NCI-H1417 (cell line): ENCODE results near the gene ADAM11.
"Not testable (repeated sequence)": the region's sequence is repeated elsewhere in the genome, so short reads cannot be mapped to it uniquely, and the experiment has no call there.

Source experiments
- DNase-seq, 3 experiments: peaks; one replicate each; lab custom pipeline; 2025; lab: John Stamatoyannopoulos, UW

The ADAM11 gene

DNA sequence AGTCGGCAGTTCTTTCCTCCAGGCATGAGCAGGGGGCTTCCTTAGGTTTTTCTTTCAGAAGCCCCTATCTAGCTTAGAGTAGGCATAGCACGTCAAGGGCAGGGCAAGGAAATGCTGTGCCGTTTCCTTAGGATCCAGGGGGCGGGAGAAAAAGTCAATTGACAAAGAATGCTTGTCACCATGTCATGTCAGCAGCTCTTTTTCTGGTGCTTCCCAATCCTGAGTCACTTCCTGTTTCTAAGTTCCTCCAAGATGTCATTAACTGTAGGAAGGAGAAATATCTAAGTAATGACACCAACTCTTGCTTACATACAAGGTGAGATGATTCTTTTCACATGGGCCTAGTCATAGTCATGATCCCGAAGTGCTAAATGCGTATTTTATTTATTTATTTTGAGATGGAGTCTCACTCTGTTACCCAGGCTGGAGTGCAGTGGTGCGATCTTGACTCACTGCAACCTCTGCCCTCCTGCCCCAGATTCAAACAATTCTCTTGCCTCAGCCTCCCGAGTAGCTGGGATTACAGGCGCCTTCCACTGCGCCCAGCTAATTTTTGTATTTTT, 36.1 kb downstream of the ADAM11 start:
- no peak for DNase-seq

DNA sequence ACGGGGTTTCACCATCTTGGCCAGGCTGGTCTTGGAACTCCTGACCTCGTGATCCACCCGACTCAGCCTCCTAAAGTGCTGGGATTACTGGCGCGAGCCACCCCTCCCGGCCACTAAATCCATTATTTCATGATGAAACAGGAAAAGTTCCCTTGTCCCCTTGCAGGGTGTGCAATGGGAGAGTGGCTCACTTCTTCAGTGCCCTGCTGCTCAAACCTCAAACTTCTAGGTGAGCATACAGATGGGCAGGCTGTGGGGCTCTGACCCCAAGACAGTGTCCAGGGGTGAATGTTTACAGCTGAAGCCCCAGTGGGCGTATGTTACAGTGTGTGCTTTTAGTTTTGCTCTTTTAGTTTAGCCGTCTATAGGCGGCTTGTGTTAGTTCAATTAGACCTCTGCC, 36.6 kb downstream of the ADAM11 start:
- DNase-seq: no peak

DNA sequence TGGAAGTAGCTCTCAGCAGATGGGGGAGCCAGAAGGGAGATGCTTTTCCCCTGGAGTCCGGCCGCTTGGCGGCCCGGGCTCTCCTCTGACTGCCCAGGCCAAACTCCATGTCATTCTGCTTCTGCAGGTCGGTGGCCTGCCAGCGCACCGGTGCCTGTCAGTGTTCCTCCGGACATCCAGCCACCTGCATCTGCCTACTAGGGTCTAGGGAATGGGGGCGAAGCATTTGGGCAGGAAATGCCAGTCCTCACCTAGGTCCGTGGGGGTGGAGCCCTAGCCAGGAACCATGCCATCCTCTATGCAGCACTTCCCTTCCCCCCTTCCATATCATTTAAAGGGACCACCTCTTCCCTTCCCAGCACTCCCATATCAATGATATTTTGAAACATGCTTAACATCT, 37.1 kb downstream of the ADAM11 start:
- DNase-seq: no peak

DNA sequence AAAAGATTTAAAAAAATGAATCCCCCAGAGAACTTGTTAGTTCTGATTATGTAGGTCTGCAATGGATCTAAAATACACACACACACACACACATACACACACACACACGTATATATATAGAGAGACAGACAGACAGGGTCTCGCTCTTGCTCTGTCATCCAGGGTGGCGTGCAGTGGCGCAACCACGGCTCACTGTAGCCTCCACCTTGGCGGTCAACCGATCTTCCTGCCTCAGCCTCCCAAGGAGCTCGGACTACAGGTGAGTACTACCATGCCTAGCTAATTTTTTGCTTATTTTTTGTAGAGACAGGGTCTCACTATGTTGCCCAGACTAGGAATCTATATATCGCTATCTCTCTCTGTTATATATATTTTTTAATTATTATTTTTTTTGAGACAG, 37.9 kb downstream of the ADAM11 start:
- no peak for DNase-seq

DNA sequence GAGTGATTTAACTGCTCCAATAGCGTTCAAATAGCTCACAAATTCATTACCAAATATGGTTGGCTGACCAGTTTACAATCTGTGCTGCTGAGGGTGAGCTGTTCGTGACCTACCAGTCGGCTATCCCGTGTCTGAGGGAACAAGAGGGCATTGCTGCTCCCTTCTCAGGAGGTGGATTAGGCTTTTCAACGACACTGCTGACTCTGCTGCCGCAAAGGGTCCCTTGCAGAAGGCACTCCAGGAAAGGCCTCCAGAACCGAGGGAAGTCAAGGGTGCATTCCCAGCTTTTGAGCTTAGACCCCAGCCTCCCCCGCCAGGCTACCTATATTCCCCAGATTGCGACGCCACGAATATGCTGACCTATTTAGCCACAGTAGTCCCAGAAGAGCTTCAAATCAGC, 39.0 kb downstream of the ADAM11 start:
- DNase-seq: no peak

DNA sequence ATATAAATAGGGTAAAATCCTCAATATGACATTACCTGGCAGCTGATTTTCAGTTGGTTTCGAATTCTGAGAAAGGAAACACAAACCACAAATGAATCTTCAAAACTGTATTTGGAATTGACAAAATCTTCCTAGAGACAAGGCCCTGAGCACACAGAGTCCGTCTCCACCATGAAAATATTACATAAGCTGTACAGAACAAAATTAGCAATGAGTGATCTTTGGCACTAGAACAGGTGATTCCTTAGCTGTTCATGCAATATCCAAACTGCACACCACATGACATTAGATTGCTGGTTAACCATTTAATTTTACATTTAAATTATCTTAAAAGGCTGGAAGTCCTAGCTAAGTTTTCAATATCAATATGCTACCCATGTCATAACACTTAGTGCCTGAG, 39.6 kb downstream of the ADAM11 start:
- no peak for DNase-seq

DNA sequence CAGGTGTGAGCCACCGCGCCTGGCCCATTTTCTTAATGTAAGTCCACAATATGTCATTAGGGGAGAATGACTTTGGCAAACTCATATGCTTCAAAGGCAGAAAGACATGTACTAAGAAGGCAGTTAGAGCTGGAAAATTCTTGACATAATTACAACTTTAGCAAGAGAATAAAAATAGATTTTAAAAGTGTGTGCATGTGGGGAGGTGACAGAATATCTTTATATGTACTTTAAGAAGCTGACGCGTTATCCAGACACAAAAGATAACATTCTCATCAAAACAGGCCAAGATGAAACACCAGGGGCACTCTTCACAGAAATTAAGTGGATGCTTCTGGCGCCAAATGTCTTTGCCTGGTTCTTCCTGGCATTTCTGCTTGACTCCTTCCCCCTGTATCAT, 43.1 kb downstream of the ADAM11 start:
- DNase-seq: no peak

DNA sequence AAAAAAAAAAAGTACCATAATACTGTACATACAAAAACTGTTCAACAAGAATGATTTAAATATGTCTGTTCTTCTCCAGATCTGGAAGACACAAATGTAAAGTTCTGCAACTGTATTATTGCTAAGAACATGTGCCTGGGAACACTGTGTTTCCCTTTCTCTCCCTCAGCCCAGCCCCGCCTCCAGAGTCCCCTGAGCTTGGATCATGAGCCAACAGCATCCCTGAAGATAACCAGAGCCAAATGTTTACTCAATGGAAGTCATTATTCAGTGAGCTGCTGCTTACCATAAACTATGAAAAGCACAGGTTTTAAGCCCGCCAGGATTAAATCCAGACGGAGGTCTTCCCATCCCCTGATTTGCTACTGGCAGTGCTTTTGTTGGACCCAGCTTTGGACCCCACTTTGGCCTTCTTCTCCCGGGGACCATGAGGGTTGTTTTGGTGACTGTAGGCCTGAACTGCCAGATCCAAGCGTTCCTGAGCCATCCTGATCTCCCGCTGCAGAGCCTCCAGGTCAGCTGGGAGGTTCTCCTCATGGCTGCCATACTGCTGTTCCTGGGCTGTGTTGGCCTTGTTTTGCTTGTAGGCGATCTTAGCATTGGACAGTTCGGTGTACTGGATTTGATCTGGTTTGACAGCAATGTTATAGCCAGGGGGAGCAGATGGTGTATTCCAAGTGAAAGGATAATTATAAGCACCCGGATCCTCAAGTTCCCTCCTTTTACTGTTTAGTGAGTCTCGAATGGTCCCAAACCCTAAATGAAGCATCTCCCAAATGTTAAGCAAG, 45.7 kb downstream of the ADAM11 start:
- DNase-seq: no peak

DNA sequence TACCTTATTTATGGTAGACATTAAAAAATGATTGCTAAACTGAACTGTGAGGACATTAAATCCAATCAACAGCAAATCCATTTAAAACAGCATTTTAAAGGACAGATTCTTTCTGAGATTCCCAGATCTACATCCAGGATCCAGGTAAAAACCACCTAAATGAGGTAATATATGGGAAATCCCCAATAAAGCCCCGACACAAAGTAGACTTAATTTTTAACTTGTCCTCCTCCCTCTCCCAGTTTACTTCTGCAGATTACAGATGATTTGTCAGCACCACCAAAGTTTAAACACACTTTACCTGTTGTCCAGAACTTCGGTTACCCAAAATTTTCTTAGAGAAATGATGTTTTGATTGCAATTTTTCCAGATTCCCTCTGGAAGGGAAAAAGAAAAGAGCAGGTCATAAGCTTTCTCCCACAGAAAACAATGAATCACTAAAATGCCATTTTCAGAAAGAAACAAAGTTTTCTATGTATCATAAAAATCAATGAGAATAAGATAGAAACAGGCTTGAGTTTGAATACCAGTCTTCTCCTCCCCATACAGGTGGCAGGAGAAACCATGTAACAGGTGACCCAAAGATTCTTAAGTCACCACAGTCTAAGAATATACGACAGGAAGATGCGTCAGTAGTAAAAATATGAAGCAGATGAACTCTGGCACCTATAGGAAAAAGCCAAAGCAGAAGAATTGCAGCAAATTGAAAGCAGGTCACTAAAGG, 48.5 kb downstream of the ADAM11 start:
- DNase-seq: no peak

DNA sequence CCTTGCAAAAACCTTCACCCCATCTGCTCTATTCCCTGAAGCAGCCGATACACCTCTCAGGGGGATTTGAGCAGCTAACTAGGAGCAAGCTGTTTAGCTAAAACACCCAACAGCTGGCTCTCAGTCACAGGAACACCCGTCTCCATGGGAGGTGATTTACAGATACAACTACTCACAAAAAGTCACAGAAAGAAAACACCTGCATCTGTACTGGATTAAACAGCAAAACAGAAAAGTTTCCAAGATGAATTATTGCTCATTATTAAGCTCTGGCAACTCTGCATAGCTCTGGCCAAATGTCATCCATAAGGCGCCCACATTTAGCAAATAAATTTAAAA, 49.0 kb downstream of the ADAM11 start:
- peak in 1 of 3 experiments; percentile 18 for DNase-seq

DNA sequence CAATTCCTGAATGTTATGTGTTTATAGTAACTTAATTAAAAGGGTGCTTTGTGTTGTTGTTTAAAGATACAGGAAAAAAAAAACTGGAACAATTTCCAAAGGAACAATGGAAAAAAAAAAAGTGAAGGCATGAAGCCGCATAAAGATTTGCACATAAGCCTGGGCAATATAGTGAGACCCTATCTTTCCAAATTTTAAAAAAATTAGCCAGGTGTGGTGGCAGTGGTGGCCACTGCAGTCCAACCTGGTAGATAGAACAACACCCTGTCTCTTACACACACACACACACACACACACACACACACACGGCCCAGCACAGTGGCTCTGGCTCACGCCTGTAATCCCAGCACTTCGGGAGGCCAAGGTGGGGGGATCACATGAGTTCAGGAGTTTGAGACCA, 49.4 kb downstream of the ADAM11 start:
- no peak for DNase-seq

DNA sequence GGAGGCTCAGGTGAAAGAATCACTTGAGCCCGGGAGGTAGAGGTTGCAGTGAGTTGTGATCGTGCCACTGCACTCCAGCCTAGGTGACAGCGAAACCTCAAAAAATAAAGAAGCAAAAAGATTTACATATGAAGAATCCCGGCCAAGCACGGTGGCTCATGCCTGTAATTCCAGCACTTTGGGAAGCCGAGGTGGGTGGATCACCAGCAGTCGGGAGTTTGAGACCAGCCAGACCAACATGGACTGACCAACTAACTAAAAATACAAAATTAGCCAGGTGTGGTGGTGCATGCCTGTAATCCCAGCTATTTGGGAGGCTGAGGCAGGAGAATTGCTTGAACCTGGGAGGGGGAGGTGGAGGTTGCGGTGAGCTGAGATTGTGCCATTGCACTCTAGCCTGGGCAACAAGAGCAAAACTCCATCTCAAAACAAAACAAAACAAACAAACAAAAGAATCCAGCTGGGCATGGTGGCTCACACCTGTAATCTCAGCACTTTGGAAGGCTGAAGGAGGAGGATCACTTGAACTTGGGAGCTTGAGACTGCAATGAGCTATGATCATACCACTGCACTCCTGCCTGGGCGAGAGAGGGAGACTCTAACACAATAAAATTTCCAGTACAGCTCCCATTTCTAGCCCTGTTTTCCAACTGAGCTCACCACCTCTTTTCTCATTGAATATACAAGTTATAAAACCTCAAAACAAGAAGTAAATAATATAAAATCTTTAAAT, 50.0 kb downstream of the ADAM11 start:
- not testable (repeated sequence) for DNase-seq

DNA sequence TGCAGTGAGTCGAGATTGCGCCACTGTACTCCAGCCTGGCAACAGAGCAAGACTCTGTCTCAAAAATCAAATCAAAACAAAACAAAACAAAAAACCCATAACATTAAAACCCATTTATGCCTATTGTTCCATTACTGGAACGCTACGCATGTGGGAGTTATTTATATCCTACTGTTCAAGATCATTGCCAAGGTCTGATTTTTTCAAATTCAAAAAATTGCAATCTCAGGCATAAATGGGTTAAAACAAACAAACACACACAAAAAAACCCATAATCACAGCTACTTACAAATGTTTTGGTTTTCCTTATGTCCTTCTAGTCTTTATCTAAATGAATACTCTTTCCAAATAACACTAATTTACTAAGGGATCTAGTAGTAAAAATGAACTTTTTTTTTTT, 53.5 kb downstream of the ADAM11 start:
- DNase-seq: no peak

DNA sequence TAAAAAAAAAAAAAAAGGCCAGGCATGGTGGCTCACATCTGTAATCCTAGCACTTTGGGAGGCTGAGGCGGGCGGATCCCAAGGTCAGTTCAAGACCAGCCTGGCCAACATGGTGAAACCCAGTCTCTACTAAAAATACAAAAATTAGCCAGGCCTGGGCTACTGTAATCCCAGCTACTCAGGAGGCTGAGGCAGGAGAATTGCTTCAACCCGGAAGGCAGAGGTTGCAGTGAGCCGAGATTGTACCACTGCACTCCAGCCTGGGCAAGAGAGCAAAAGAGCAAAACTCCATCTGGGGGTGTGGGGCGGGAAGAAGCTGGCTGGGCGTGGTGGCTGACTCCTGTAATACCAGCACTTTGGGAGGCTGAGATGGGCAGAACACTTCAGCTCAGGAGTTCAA, 59.7 kb downstream of the ADAM11 start:
- DNase-seq: not testable (repeated sequence)

DNA sequence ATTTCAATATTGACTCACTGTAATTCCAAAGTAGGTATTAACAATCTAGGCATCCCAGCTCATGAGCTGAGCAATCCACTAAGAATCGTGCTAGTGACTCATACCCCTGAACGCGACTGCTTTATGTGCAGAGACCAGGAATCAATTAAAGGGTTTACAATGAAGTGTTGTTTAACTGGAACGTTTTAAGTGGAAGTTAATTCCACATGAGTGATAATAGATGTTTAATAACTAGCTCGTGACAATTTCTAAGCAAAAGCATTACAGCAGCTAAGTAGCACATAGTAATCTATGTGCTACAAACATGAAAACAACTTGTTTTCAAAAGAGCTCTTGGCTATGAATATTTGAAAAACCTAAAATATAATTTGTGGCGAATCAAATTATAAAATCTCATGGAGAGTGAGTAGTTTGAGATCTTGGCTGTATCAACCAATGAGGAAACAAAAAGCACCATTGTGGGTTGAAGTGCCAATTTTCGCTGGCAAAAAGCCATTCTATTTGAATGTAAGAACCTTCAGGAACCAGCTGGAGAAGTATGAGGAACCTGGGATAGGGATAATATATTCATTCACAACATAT, 61.9 kb downstream of the ADAM11 start:
- peak; percentile 82 to 98 (median 84) for DNase-seq

DNA sequence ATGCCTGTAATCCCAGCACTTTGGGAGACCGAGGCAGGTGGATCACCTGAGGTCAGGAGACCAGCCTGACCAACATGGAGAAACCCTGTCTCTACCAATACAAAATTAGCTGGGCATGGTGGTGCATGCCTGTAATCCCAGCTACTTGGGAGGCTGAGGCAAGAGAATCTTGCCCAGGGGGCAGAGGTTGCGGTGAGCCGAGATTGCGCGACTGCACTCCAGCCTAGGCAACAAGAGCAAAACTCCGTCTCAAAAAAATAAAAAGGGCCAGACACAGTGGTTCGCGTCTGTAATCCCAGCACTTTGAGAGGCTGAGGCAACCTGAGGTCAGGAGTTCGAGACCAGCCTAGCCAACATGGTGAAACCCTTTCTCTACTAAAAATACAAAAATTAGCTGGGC, 66.4 kb downstream of the ADAM11 start:
- DNase-seq: not testable (repeated sequence)

DNA sequence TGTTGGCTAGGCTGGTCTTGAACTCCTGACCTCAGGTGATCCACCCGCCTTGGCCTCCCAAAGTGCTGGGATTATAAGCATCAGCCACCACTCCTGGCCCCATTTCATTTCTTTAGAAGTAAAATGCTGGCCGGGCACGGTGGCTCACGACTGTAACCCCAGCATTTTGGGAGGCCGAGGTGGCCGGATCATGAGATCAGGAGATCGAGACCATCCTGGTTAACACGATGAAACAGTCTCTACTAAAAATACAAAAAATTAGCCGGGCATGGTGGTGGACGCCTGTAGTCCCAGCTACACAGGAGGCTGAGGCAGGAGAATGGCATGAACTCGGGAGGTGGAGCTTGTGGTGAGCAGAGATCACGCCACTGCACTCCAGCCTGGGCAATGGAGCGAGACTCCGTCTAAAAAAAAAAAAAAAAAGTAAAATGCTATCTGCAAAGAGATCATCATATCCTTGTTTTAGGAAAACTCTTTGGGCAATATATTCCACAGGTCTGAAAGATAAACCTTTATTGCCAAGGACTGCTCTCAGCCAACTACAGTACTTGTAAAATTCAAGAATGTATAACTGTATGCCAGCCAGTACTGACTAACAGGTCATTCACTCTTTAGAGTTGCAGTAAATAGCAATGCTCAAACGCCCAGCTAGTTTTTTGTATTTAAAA, 67.5 kb downstream of the ADAM11 start:
- no peak for DNase-seq

DNA sequence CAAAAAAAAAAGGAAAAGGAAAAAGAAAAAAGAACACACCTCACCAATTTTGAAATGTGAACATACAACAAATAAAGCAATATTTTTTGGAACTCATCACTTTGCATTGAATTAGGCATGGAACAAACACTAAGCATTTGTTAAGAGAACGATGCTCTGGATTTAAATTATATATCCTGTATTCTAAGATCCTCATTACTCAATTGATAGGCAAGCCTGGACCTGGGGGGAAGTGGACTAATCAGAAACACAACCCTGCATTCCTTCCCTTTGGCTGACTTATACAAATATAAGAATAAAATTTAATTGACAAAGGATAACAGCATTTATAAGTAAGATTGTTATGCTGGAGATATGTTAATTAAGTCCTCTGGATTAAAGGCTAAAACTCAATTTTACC, 69.1 kb downstream of the ADAM11 start:
- DNase-seq: no peak

DNA sequence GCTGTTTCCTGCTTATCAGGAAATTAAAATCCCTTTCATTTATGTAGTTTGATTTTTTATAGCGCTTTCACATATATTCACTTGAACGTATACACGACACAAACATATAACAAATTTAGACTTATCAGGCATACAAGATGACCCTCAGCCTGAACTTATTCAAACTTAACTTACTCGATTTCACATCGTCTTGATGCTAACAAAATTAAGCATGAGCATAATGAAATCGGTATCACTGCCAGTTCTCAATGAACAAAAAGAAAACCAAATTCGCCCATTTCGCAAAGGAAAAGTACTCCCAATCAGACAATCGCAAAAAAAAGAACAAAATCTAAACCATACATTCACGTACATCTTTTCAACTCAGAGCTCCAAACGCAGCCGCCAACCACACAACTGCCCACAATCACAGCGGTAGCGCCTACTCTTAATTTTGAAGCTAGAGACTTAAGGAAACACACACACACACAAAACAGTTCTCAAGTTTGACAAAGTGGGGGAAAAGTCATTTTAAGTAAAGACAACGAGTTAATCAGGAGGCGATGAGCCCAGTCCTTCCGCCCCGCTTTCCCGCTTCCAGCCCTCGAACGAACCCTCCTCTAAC, 70.2 kb downstream of the ADAM11 start:
- peak in 2 of 3 experiments; percentile 53 to 72 for DNase-seq

DNA sequence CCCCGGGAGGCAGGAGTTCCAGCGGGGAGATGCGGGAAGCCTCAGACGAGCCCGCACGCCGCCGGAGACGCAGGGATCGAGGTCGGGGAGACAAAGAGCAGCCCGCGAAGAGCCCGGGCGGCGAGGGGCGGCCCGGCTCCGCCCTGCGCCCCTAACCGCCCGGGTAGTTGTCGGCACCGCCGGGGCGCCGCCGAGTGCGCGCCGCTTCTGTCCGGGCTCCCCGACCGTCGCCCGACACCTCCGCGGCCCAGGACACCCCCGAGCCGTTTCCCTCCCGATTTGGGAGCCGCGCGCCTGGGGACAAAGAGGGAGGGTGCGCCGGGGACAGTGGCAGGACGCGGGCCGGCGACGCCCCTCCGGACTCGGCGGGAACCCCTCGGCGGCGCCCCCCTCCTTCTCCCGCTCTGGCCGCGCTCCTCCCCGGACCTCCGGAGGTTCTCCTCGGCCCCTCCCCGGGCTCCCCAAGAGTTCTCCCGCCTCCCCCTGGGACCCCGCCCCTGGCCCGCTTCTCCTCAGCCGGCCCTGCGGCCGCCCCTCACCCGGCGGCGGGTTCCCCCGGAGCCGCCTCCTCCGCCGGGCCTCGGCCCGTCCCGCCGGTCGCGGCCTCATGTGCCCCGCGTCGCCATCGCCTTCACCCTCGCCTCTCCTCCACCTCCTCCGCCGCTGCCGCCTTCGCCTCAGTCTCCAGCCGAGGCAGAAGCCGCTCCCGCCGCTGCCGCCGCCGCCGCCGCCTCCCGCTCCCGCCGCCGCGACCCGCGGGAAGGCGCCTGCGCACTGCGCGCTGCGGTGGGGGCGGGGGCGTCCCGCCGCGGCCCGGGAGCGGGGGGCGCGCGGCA, 71.0 kb downstream of the ADAM11 start, which contains the start of gene GJC1:
Gene GJC1, minus strand, starts transcription at position 765 of the 836 bp plus-strand sequence. CDS start 24,470 bp downstream, outside the sequence.
- peak; percentile 32 to 72 (median 64) for DNase-seq
